Esophagus (tissue), 2 donors: ENCODE measurements around the gene TEX2. TPM values are rescaled to one million over a fixed set of nuclear protein-coding genes. Genes with fewer than 3 reads are reported as not detected.

Experiments used
- H3K27ac ChIP-seq, 2 donors: one replicate each; pipeline ENCODE4 v1.5.1; 2013; ENCODE audit warnings: low read depth in 2 of 2, mild to moderate bottlenecking in 2 of 2, inconsistent platforms in 1 of 2, low read length in 1 of 2, moderate library complexity in 1 of 2
- H3K27me3 ChIP-seq, 2 donors: one replicate each; pipeline ENCODE4 v1.6.1; 2013; ENCODE audit warnings: low read length in 2 of 2, control low read depth in 1 of 2, mild to moderate bottlenecking in 1 of 2; ENCODE audit not compliant: insufficient read depth in 2 of 2, control insufficient read depth in 1 of 2
- H3K36me3 ChIP-seq, 2 donors: one replicate each; pipeline ENCODE4 v1.6.1; 2013; ENCODE audit warnings: low read length in 1 of 2; ENCODE audit not compliant: control insufficient read depth in 2 of 2, insufficient read depth in 2 of 2
- H3K4me1 ChIP-seq, 2 donors: one replicate each; pipeline ENCODE4 v1.6.1; 2013; ENCODE audit warnings: low read length in 1 of 2; ENCODE audit not compliant: control insufficient read depth in 2 of 2, insufficient read depth in 2 of 2
- H3K4me3 ChIP-seq, 2 donors: one replicate each; pipeline ENCODE4 v1.5.1; 2013; ENCODE audit warnings: low read length in 2 of 2, mild to moderate bottlenecking in 2 of 2, low read depth in 1 of 2, moderate library complexity in 1 of 2
- H3K9me3 ChIP-seq, 2 donors: one replicate each; pipeline ENCODE4 v1.6.1; 2013; ENCODE audit warnings: mild to moderate bottlenecking in 2 of 2, low read depth in 1 of 2, low read length in 1 of 2, moderate library complexity in 1 of 2; ENCODE audit not compliant: control insufficient read depth in 2 of 2, insufficient read depth in 1 of 2
- WGBS, 2 donors: extraction: QIAGEN DNeasy Blood & Tissue Kit; methylation state at CpG; one replicate each; pipeline ENCODE4 v1.1.7; 2013; 5-methylcytosine and 5-hydroxymethylcytosine counted together
- polyA plus RNA-seq, 2 donors: library from polyadenylated mRNA; stranded (reverse); fragments of 200-250 nt; gene quantifications; one replicate each; pipeline ENCODE4 v1.2.3, GENCODE V29; 2013
- donor health status: healthy with polysubstance abuse.
- donor health status: Bipolar disorder and iron deficiency.

Gene TEX2
- polyA plus RNA-seq, 2 donors: 7.9 to 10.6 TPM

DNA sequence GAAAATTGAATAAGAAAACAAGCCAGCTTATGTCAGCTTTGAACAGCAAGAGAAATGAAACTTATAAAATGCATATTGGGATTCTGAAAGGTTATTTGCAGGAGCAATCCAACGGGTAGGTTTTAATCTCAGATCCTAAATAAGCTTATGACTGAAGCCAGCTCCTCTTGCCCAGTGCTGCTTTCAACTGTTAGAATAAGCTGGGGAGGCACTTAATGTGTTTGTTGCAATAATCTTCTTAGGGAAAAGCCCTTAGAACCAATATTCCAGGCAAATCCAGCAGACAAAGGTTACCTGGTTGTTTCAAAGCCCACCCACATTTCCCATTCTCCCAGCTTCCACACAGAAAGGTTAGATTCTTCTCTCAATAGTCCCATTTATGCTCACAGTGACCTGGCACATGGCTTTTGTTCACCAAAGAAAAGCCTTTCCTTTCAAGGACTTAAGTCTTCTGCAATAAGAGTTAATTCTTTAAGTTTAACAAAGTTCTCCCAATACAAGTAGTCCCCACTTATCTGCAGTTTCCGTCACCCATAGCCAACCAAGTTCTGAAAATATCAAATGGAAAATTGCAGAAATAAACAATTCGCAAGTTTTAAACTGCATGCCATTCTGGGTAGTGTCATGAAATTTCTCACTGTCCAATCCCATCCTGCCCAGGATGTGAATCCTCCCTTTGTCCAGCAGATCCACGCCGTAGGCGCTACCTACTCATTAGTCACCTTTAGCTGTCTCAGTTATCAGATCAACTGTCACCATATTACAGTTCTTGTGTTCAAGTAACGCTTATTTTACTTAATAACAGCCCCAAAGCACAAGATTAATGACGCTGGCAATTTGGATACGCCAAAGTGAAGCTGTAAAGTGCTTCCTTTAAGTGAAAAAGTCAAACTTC is 5.9 kb downstream of the TEX2 start:
- Histone ChIP-seq H3K9me3 (no peaks in the 10 kb centered on the region), H3K4me3 (no peak overlapping the region), H3K27ac (no peak overlapping the region), H3K4me1 (peaks cover 0 to 10% of the 10 kb centered on the region in 2 donors), H3K27me3 (no peaks in the 10 kb centered on the region), H3K36me3 (no peaks in the 10 kb centered on the region)
- WGBS, 2 donors: 76 to 81% methylated on average over 9 of the region's 9 CpGs

DNA sequence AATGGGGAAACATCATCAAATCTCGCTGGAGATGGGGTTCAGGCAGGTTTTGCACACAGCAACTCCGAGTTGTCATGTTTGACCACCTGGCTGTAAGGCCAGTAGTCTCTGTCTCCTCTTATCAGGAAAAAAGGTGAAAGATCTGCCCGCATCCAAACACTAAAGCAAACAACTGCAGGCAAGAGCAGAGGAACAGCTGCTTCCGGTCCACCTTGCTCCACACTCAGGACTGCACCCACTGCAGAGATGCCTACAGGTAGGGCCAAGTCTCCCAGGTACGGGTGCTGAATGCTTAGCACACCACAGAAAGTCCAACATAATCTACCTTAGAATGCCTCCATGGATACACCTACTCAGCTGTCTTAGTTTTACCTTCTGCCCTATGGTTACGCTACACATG is 7.3 kb downstream of the TEX2 start:
- Histone ChIP-seq H3K4me1 (peaks cover 0 to 6% of the 10 kb centered on the region in 2 donors), H3K36me3 (no peaks in the 10 kb centered on the region), H3K27me3 (no peaks in the 10 kb centered on the region), H3K4me3 (no peak overlapping the region), H3K9me3 (no peaks in the 10 kb centered on the region), H3K27ac (no peak overlapping the region)
- WGBS, 2 donors: 82 to 93% methylated on average over 6 of the region's 6 CpGs

DNA sequence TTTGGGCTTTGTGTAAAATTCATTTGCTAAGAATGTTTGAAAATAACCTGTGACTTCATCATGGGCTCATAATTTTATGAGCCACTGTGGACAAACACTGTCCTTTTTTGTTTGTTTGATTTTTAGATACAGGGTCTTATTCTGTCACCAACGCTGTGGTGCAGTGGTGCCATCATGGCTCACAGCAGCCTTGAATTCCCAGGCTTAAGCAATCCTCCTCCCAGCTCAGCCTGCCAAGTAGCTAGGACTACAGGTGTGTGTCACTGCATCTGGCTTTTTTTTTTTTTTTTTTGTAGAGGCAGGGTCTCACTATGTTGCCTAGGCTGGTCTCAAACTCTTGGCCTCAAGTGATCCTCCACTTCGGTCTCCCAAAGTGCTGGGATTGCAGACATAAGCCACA is 8.3 kb downstream of the TEX2 start:
- no peaks in the 10 kb centered on the region for H3K36me3 ChIP-seq
- peaks cover 0 to 3% of the 10 kb centered on the region in 2 donors for H3K4me1 ChIP-seq
- no peaks in the 10 kb centered on the region for H3K9me3 ChIP-seq
- H3K27me3 ChIP-seq: no peaks in the 10 kb centered on the region
- H3K27ac ChIP-seq: no peak overlapping the region
- H3K4me3 ChIP-seq: no peak overlapping the region
- WGBS, 2 donors: 85 to 97% methylated on average over 2 of the region's 2 CpGs

DNA sequence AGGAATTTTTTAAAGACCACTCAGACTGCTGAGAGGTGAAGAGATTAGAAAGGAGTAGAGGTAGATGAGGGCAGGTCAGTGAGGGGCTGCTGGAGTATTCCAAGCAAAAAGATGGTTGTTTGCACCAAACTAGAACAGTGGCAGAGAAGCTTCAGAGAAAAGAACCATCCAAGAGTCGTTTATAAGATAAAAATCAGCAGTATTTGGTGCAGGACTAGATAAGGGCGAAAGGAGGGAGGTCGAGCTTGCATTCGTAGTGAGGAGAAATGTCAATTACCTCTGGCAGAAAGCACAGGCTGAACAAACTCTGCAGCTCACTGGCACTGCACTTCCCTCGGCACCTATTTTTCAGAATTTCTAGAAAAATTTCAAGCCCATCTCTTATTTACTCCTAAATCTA is 9.6 kb downstream of the TEX2 start:
- no peaks in the 10 kb centered on the region for H3K36me3 ChIP-seq
- no peak overlapping the region for H3K4me3 ChIP-seq
- no peaks in the 10 kb centered on the region for H3K27me3 ChIP-seq
- WGBS, 2 donors: 80 to 88% methylated on average over 5 of the region's 5 CpGs
- peaks cover 0 to 3% of the 10 kb centered on the region in 2 donors for H3K4me1 ChIP-seq
- H3K27ac ChIP-seq: no peak overlapping the region
- H3K9me3 ChIP-seq: no peaks in the 10 kb centered on the region

DNA sequence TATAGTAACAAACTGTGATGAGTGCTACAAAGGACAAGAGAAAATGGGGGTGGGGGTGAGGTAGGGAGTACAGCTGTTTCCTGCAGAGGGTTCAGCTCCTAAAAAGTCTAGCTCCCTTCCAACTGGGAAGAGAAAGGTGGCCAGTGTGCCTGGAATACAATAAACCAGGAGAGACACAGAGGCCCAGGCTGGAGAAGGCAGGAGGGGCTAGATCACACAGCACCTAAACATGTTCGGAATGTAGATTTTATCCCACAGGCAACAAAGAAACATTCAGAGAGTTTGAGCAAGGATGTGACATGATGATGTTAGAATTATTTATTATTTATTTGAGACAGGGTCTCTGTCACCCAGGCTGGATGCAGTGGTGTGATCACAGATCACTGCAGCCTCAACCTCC is 10.2 kb downstream of the TEX2 start:
- no peaks in the 10 kb centered on the region for H3K27me3 ChIP-seq
- H3K4me3 ChIP-seq: no peak overlapping the region
- WGBS, 2 donors: 95 to 97% methylated on average over 1 of the region's 1 CpG
- H3K36me3 ChIP-seq: peaks cover 0 to under 1% of the 10 kb centered on the region in 2 donors
- H3K27ac ChIP-seq: no peak overlapping the region
- no peaks in the 10 kb centered on the region for H3K9me3 ChIP-seq
- H3K4me1 ChIP-seq: peaks cover 0 to 3% of the 10 kb centered on the region in 2 donors

DNA sequence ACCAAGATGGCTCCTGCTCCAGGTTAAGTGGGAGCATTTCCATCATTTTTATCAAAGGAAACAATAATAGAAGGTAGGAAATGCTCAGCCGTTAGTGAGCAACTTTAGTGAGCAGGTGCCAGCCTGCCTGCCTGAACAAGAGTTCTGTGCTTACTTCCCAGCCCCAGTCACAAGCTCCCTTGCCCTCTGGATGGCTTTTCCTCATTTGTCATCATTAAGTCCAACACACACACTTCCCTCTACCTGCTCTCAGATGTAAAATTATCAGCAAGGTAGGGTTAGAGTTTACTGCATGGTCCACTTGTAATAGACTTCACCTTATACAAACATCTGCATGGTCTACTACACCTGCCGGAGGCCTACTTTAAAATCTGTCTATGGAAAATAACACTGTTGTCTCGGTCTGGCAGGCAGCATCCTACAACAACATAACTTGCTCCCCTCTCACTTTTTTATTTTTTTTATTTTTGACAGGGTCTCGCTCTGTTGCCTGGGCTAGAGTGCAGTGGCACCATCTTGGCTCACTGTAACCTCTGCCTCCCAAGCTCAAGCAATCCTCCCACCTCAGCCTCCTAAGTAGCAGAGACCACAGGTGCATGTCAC is 12.7 kb downstream of the TEX2 start:
- Histone ChIP-seq H3K36me3 (peaks cover 0 to 2% of the 10 kb centered on the region in 2 donors), H3K4me3 (no peak overlapping the region), H3K9me3 (no peaks in the 10 kb centered on the region), H3K27ac (peak overlapping the region; percentile 53 to 62), H3K27me3 (no peaks in the 10 kb centered on the region), H3K4me1 (peaks cover 0 to 3% of the 10 kb centered on the region in 2 donors)
- 51 to 75% methylated on average over 4 of the region's 4 CpGs for WGBS, 2 donors

DNA sequence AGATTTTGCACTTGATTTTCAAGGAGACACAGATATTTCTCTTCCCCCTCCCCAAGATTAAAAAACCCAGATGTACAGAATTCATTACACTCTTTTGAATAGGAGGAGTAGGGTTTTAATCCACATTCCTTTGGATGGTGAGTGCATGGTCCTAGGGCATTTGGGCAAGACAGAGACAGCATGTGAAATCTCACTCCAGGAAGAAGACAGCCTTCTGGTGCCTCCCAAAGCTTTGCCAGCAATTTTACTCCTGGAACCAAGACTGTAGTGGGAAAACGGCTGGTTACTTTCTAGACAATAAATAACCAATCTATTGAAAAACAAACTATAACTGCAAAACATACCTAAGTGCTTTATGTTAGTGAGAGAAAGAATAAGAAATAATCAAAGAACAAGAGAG is 15.2 kb downstream of the TEX2 start:
- 43 to 86% methylated on average over 1 of the region's 1 CpG for WGBS, 2 donors
- Histone ChIP-seq H3K9me3 (no peaks in the 10 kb centered on the region), H3K27ac (no peak overlapping the region), H3K4me3 (no peak overlapping the region), H3K4me1 (peaks cover 0 to 3% of the 10 kb centered on the region in 2 donors), H3K27me3 (no peaks in the 10 kb centered on the region), H3K36me3 (peaks cover 0 to 2% of the 10 kb centered on the region in 2 donors)

DNA sequence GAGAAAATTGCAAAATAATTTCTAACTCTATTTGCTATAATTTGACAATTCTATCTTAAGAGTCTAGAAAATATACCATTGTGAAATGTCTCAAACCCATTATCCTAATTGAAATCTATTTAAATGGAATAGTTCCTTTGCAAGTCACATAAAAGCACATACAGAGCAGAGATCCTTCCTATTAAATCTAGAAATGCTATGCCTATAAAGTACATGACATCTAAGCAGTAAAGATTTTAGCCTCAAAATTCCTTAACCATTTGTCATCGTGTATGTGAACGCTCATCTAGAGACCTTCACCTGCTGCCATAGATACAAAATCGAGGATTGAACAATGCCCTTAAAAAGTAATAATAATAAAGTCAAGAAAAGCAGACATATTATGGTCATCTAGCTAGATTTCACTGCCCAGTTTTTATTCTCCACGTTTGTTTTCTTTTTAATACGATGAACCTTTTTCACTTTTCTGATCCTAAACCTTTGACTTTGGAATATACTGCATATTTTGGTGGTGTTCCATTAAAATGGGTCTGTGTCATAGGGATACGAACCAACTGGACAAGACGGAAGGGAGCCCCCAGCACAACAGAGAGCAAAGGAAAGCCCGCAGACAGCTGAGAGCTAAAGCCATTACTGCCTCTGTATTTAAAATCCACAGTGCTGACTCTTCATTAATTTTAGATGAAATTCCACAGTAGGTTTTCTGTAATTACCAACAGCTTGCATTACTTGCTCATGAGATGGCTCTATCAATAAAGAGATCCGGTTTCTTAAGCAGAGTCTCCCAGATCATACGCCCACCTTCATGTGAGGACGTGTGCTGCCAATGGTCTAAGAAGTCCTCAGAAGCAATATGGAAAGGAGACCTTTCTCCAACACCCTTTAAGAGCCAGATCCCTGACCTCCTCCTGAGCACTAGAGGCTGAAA is 17.6 kb downstream of the TEX2 start:
- Histone ChIP-seq H3K4me1 (peaks cover 3 to 8% of the 10 kb centered on the region in 2 donors), H3K27me3 (no peaks in the 10 kb centered on the region), H3K36me3 (peaks cover 0 to 2% of the 10 kb centered on the region in 2 donors), H3K27ac (no peak overlapping the region), H3K9me3 (no peaks in the 10 kb centered on the region), H3K4me3 (no peak overlapping the region)
- WGBS, 2 donors: 90 to 93% methylated on average over 11 of the region's 11 CpGs

DNA sequence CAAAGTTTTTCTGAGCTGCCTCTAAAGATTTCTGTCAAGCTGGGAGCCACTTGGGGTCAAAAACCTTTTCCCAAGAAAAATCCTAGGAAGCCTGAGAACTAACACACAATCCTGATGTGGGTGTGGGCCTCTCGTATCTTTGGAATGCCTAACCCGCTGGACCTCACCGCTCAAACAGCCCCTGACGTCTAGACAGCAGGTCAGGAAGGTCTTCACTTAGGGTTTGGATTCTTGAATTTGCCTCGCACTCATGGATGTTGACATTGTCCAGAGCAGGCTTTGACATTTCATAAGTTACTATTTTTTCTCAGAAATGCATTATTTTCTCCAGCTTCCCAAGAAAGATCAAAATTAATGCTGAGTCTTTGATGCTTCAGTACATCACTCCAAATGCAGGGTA is 18.9 kb downstream of the TEX2 start:
- no peak overlapping the region for H3K27ac ChIP-seq
- WGBS, 2 donors: 88 to 93% methylated on average over 5 of the region's 5 CpGs

More for the DNA sequence above, 18.9 kb downstream of the TEX2 start:
- no peaks in the 10 kb centered on the region for H3K9me3 ChIP-seq
- no peak overlapping the region for H3K4me3 ChIP-seq
- peaks cover 6 to 9% of the 10 kb centered on the region in 2 donors for H3K4me1 ChIP-seq
- peaks cover 0 to 2% of the 10 kb centered on the region in 2 donors for H3K36me3 ChIP-seq
- no peaks in the 10 kb centered on the region for H3K27me3 ChIP-seq
